K562 (cell line): ENCODE measurements around the gene C11orf52. TPM values are rescaled to one million over a fixed set of nuclear protein-coding genes. Genes with fewer than 3 reads are reported as not detected.

ENCODE experiments used
- ATAC-seq: fragments of 200-7000 bp; cut with Tn5 transposase; 3 replicates; pipeline ENCODE4 v1.9.1; 2020; ENCODE audit warnings: moderate library complexity
- BruUV-seq: library from RNA; stranded (reverse); fragments of 400-500 nt; replicated peaks from 2 replicates; lab custom pipeline; 2021; lab: Mats Ljungman, UMichigan
- CTCF ChIA-PET: fragments of 300-600 bp; formaldehyde crosslinking; extraction: SDS; loops from one replicate; lab custom pipeline; 2021; ENCODE audit warnings: low intra/inter-chr PET ratio; lab: Yijun Ruan, JAX
- POLR2A ChIA-PET: fragments of 300-600, 350-650 bp; sonication (Branson Sonifier 250); formaldehyde crosslinking; extraction: SDS; loops from one replicate; lab custom pipeline; 2021; ENCODE audit warnings: antibody characterized with exemption, inconsistent platforms; lab: Yijun Ruan, JAX
- DNase-seq, 4 experiments: peaks; one replicate each; pipeline versions ENCODE4 v3.0.0 to v3.0.0-alpha.2; 2011 to 2018; ENCODE audit warnings: low spot score in 3 of 4, mixed read lengths in 3 of 4; ENCODE audit errors: extremely low read depth in 1 of 4
- FAIRE-seq: peaks from 2 replicates; lab custom pipeline; 2011; peaks lifted over from hg19 to GRCh38; lab: Jason Lieb, UNC
- H2AFZ ChIP-seq: 2 replicates; pipeline ENCODE4 v1.6.0; 2011; ENCODE audit warnings: low read depth, low read length, control low read depth, inconsistent platforms
- H3K27ac ChIP-seq: fragments of 200-600 bp; 3 replicates; pipeline ENCODE4 v1.8.0; 2011; ENCODE audit warnings: low read depth, mild to moderate bottlenecking, control low read depth, inconsistent platforms, low read length, moderate library complexity, mixed read lengths; ENCODE audit errors: extremely low read depth
- H3K27me3 ChIP-seq, 2 experiments: fragments of 300-600 bp in 1 of 2; 2 replicates in 1 of 2; 3 replicates in 1 of 2; pipeline versions ENCODE4 v1.6.0 to v1.8.0; 2011; ENCODE audit warnings: inconsistent platforms in 2 of 2, low read length in 2 of 2, mild to moderate bottlenecking in 1 of 2, mixed read lengths in 1 of 2, moderate library complexity in 1 of 2; ENCODE audit not compliant: control insufficient read depth in 2 of 2, insufficient read depth in 2 of 2
- H3K36me3 ChIP-seq: fragments of 300-600 bp; 3 replicates; pipeline ENCODE4 v1.8.0; 2011; ENCODE audit warnings: mild to moderate bottlenecking, low read length, inconsistent platforms; ENCODE audit not compliant: control insufficient read depth, insufficient read depth
- H3K4me1 ChIP-seq, 2 experiments: fragments of 200-600 bp in 1 of 2; replicated peaks in 1 of 2; 2 replicates in 1 of 2; 3 replicates in 1 of 2; pipeline versions ENCODE4 v1.5.1 to v1.8.0; 2011; ENCODE audit warnings: inconsistent platforms in 2 of 2, low read length in 2 of 2, mild to moderate bottlenecking in 1 of 2, mixed read lengths in 1 of 2, moderate library complexity in 1 of 2; ENCODE audit not compliant: control insufficient read depth in 2 of 2, insufficient read depth in 2 of 2
- H3K4me2 ChIP-seq: 2 replicates; pipeline ENCODE4 v1.6.1; 2011; ENCODE audit warnings: low read length, control low read depth, inconsistent platforms, mixed read lengths; ENCODE audit not compliant: insufficient read depth
- H3K4me3 ChIP-seq: fragments of 200-600 bp; sonication (generic), shearing (Covaris generic); 2 replicates; pipeline ENCODE4 v1.5.1; 2016; ENCODE audit warnings: control low read depth, inconsistent platforms
- H3K79me2 ChIP-seq: fragments of 200-600 bp; 3 replicates; pipeline ENCODE4 v1.8.0; 2011; ENCODE audit warnings: low read length, inconsistent platforms; ENCODE audit not compliant: control insufficient read depth, insufficient read depth
- H3K9ac ChIP-seq, 2 experiments: 2 replicates each; pipeline versions ENCODE4 v1.6.0 to v1.6.1; 2011; ENCODE audit warnings: low read depth in 2 of 2, low read length in 2 of 2, control low read depth in 1 of 2, inconsistent platforms in 1 of 2, mild to moderate bottlenecking in 1 of 2, mixed read lengths in 1 of 2; ENCODE audit not compliant: insufficient read depth in 1 of 2
- H3K9me1 ChIP-seq: one replicate; pipeline ENCODE4 v1.6.0; 2011; ENCODE audit warnings: inconsistent platforms, mild to moderate bottlenecking, low read length, moderate library complexity; ENCODE audit not compliant: control insufficient read depth, insufficient read depth
- H3K9me3 ChIP-seq: replicated peaks from 2 replicates; pipeline ENCODE4 v1.5.1; 2011; ENCODE audit warnings: low read depth, low read length, inconsistent platforms; ENCODE audit not compliant: control insufficient read depth, insufficient read depth
- H4K20me1 ChIP-seq: replicated peaks from 2 replicates; pipeline ENCODE4 v1.6.1; 2011; ENCODE audit warnings: low read length, inconsistent platforms, mixed read lengths; ENCODE audit not compliant: control insufficient read depth, insufficient read depth
- FUS ChIP-seq: fragments of 200-400 bp; formaldehyde crosslinking; optimal IDR thresholded peaks from 2 replicates; pipeline ENCODE3; 2017; ENCODE audit warnings: low read depth, low read length
- NFYB ChIP-seq: IDR thresholded peaks from 2 replicates; pipeline ENCODE4 v1.6.1; 2011; ENCODE audit warnings: mild to moderate bottlenecking, moderate library complexity; ENCODE audit not compliant: insufficient read length; ENCODE audit errors: extremely low read depth
- PHF21A ChIP-seq: fragments of 450-650 bp; IDR thresholded peaks from 2 replicates; pipeline ENCODE4 v1.6.1; 2017; ENCODE audit warnings: low read depth, borderline replicate concordance
- RFX1 ChIP-seq: fragments of 450-650 bp; IDR thresholded peaks from 2 replicates; pipeline ENCODE4 v1.6.1; 2016; ENCODE audit warnings: mild to moderate bottlenecking, moderate library complexity
- SAFB ChIP-seq: fragments of 200-400 bp; formaldehyde crosslinking; IDR thresholded peaks from 2 replicates; pipeline ENCODE4 v1.6.1; 2017; ENCODE audit warnings: low read depth, low read length, borderline replicate concordance
- WGBS: fragments of 100-300 bp; shearing (Covaris generic); methylation state at CpG from one replicate; pipeline ENCODE4 v1.1.6; 2016; ENCODE audit warnings: low coverage, mixed read lengths; ENCODE audit not compliant: insufficient coverage; ENCODE audit errors: missing lambda C conversion rate; 5-methylcytosine and 5-hydroxymethylcytosine counted together
- in situ Hi-C: fragments of 300-500 bp; cut with MboI; formaldehyde crosslinking; loops from 4 replicates; pipeline ENCODE4 v1.15.0; 2018; ENCODE audit warnings: inconsistent platforms, mixed read lengths
- intact Hi-C: fragments of 100-400 bp; cut with micrococcal nuclease; formaldehyde crosslinking; loops from 2 replicates; pipeline ENCODE4 v1.14.2; 2022
- polyA plus RNA-seq, 8 experiments: library from polyadenylated mRNA; depleted of rRNA in 4 of 8; stranded (reverse) in 5 of 8; unstranded in 3 of 8; fragments of >200 nt; fragmentation: Nextera tagmentation in 2 of 8; fragmentation: Illumina TruSeq in 1 of 8; extraction: Ambion mirVana in 2 of 8; extraction: Trizol in 1 of 8; gene quantifications; 2 replicates each; pipeline versions ENCODE4 v1.2.1 to v1.2.3, GENCODE V29; 2011 to 2014; ENCODE audit warnings: inconsistent platforms in 1 of 8, missing spikeins in 1 of 8
- total RNA-seq, 7 experiments: library from RNA; depleted of rRNA in 6 of 7; stranded (reverse); fragments of >200 nt in 6 of 7; fragmentation: Illumina TruSeq in 2 of 7; extraction: Trizol in 2 of 7; gene quantifications; 2 replicates each; pipeline versions ENCODE4 v1.2.1 to v1.2.3, GENCODE V29; 2011 to 2021; ENCODE audit warnings: low replicate concordance in 1 of 7
- TF ChIP-seq, protein P1 (sequence below), 3 experiments: fragments of 200-800 bp in 1 of 3; fragments of 250-450 bp in 1 of 3; fragments of 450-650 bp in 1 of 3; sonication (Bioruptor Pico) in 1 of 3; sonication (Bioruptor generic) in 1 of 3; formaldehyde crosslinking in 1 of 3; IDR thresholded peaks; 2 replicates each; pipeline versions ENCODE4 v1.6.1 to v1.8.0; 2016 to 2022; ENCODE audit warnings: mild to moderate bottlenecking in 2 of 3, missing genetic modification characterization in 2 of 3, missing compliant biosample characterization in 1 of 3, moderate library complexity in 1 of 3
- TF ChIP-seq, protein P2 (sequence below): fragments of 450-650 bp; IDR thresholded peaks from 2 replicates; pipeline ENCODE4 v1.7.1; 2018; ENCODE audit warnings: mild to moderate bottlenecking, low read depth; ENCODE audit not compliant: partially characterized antibody
- TF ChIP-seq, protein P3 (sequence below): sonication (generic); formaldehyde crosslinking; IDR thresholded peaks from 2 replicates; pipeline ENCODE4 v1.8.1; 2022; ENCODE audit warnings: missing genetic modification reagents

The C11orf52 gene
- total and polyA plus RNA-seq, 9 of the 15 experiments (the other 6 are each of a cell fraction or from before 2014, with no cell fraction given), result 0.29 to 2.9 (median 1.0) TPM

DNA sequence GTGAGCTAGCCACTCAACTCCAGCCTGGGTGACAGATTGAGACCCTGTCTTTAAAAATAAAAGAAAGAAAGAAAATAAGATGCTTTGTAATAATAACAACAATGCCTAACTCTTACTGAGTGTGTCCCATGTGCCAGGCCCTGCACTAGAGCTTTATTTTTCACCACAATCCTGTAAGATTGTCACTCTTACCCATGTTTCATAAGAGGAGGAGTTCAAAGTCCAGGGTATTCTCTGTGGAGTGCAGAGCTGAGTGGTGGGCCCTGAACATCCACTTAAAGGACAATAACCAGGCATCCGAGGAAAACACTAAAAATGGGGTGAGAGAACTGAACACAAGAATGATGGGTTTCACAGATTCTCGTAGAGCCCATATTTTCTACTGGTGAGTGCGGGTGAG lies 925 bp upstream of the C11orf52 start:
- no TSS peak for BruUV-seq
- intact Hi-C loops, result no loop called here
- no peaks in the 10 kb centered on the region for H3K9me3 ChIP-seq
- no peak overlapping the region for H3K9ac ChIP-seq
- no peaks in the 10 kb centered on the region for H3K36me3 ChIP-seq
- H3K27ac ChIP-seq, result no peak overlapping the region
- in situ Hi-C loops, result no loop called here
- CTCF ChIA-PET, result no interaction called here
- H3K27me3 ChIP-seq, result no peaks in the 10 kb centered on the region
- no peak for FAIRE-seq
- no peak overlapping the region for H3K4me3 ChIP-seq
- TF ChIP-seq, protein P1, sequence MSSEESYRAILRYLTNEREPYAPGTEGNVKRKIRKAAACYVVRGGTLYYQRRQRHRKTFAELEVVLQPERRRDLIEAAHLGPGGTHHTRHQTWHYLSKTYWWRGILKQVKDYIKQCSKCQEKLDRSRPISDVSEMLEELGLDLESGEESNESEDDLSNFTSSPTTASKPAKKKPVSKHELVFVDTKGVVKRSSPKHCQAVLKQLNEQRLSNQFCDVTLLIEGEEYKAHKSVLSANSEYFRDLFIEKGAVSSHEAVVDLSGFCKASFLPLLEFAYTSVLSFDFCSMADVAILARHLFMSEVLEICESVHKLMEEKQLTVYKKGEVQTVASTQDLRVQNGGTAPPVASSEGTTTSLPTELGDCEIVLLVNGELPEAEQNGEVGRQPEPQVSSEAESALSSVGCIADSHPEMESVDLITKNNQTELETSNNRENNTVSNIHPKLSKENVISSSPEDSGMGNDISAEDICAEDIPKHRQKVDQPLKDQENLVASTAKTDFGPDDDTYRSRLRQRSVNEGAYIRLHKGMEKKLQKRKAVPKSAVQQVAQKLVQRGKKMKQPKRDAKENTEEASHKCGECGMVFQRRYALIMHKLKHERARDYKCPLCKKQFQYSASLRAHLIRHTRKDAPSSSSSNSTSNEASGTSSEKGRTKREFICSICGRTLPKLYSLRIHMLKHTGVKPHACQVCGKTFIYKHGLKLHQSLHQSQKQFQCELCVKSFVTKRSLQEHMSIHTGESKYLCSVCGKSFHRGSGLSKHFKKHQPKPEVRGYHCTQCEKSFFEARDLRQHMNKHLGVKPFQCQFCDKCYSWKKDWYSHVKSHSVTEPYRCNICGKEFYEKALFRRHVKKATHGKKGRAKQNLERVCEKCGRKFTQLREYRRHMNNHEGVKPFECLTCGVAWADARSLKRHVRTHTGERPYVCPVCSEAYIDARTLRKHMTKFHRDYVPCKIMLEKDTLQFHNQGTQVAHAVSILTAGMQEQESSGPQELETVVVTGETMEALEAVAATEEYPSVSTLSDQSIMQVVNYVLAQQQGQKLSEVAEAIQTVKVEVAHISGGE (CRISPR knock-in tag; IDR thresholded peaks at IDR 0.05), result no peak
- TF ChIP-seq PHF21A (no peak), RFX1 (no peak), NFYB (no peak), FUS (no peak), SAFB (no peak)
- TF ChIP-seq, protein P2, sequence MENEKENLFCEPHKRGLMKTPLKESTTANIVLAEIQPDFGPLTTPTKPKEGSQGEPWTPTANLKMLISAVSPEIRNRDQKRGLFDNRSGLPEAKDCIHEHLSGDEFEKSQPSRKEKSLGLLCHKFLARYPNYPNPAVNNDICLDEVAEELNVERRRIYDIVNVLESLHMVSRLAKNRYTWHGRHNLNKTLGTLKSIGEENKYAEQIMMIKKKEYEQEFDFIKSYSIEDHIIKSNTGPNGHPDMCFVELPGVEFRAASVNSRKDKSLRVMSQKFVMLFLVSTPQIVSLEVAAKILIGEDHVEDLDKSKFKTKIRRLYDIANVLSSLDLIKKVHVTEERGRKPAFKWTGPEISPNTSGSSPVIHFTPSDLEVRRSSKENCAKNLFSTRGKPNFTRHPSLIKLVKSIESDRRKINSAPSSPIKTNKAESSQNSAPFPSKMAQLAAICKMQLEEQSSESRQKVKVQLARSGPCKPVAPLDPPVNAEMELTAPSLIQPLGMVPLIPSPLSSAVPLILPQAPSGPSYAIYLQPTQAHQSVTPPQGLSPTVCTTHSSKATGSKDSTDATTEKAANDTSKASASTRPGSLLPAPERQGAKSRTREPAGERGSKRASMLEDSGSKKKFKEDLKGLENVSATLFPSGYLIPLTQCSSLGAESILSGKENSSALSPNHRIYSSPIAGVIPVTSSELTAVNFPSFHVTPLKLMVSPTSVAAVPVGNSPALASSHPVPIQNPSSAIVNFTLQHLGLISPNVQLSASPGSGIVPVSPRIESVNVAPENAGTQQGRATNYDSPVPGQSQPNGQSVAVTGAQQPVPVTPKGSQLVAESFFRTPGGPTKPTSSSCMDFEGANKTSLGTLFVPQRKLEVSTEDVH, result no peak
- TF ChIP-seq, protein P3, sequence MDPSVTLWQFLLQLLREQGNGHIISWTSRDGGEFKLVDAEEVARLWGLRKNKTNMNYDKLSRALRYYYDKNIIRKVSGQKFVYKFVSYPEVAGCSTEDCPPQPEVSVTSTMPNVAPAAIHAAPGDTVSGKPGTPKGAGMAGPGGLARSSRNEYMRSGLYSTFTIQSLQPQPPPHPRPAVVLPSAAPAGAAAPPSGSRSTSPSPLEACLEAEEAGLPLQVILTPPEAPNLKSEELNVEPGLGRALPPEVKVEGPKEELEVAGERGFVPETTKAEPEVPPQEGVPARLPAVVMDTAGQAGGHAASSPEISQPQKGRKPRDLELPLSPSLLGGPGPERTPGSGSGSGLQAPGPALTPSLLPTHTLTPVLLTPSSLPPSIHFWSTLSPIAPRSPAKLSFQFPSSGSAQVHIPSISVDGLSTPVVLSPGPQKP (CRISPR knock-in tag), result no peak
- no peak for DNase-seq
- peak overlapping the region; percentile 88 for H2AFZ ChIP-seq
- no peak overlapping the region for H3K4me2 ChIP-seq
- no peaks in the 10 kb centered on the region for H4K20me1 ChIP-seq
- no peak for ATAC-seq
- POLR2A ChIA-PET, result interaction anchor here (0.8 to 1.1 kb wide), 2 partner anchors 8 to 9 kb away, joined by 4 read pairs; no protein-coding TSS in a partner anchor
- WGBS, result 77% methylated on average over 3 of the region's 3 CpGs
- peaks cover 3% of the 10 kb centered on the region for H3K9me1 ChIP-seq
- H3K79me2 ChIP-seq, result no peaks in the 10 kb centered on the region
- peaks cover 5 to 19% of the 10 kb centered on the region in 2 experiments for H3K4me1 ChIP-seq
